Forelimb muscle (tissue), 1 donor: ENCODE data around the gene ADSS1. TPM values are rescaled to one million over a fixed set of nuclear protein-coding genes. Genes with fewer than 3 reads are reported as not detected.

Experiments
- DNase-seq: peaks from one replicate; pipeline ENCODE4 v3.0.0-alpha.2; 2013; ENCODE audit warnings: low read depth
- polyA plus RNA-seq: library from polyadenylated mRNA; unstranded; fragments of 120-200 nt; gene quantifications from one replicate; pipeline ENCODE4 v1.2.1, GENCODE V29; 2013; ENCODE audit not compliant: insufficient read length

The ADSS1 gene
- polyA plus RNA-seq, 1 donor: 82.3 TPM

DNA sequence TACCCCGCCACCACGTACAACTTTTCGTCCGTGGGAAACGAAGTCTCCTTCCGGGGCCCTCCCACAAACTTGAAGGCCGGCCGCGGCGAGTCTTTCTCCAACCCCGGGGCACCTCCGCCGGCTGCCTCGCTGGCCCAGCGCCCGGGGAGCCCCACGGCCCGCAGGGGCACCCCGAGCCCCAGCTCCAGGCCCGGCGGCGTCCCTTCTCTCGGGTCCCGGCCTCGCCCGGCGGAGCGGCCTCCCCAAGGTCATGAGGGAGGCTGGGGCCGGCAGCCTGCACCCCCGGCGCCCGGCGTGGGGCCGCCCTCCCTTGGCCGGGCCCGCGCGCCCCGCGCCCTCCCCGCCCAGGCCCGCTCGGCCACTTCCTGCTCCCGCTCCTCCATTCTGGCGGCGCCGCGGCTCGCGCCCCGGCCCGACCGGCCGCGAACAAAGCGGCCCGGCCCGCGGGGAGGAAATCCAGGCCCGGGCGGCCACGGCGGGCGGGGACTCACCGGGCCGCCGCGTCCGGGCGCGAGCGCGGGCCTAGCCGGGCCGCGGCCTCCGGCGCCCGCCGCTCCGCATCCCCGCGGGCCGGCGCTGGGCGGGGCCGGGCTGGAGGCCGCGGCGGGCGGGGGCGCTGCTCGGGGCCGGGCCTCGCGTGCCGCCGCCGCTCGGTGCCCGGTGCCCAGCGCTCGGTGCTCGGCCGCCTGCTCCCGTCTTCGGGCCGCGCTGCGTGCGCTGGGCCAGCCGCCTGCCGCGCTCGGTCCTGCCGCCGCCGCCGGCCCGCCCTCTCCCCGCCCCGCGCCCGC lies 71.2 kb downstream of the ADSS1 start, which contains the start of gene AKT1:
Gene AKT1, minus strand, starts transcription at position 756 of the 788 bp plus-strand sequence. CDS start 3,105 bp downstream, outside the sequence.
- no peak for DNase-seq

- DNase-seq: no peak
Measured at GRCh38 chr14:104795781-104796686, 72.0 kb downstream of the ADSS1 start.

DNA sequence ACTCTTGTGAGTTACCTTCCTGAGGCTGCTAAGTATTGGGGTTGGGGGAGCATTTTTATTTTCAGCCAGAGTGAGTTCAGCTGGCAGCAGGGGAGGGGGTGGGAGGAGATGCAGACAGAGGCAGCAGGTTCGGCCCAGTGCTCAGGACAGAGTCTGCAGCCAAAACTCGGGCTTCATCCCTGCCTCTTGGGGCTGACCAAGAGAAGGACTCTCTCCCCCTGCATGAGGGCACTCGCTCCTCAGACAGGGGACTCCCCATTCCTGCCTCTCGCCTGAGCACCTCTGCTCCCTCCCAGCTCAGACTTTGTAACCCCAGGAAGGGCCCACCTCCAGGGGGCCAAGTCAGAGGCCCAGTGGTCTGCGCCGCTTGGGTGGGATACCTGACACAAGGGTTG lies 72.7 kb downstream of the ADSS1 start:
- no peak for DNase-seq

Other genes with a start within 250 kb of the ADSS1 start
- 9.4 TPM for gene C14orf180, start 144.5 kb upstream of the ADSS1 start, polyA plus RNA-seq
- gene TMEM179, start 119.5 kb upstream of the ADSS1 start, polyA plus RNA-seq: 1.1 TPM
- gene INF2, start 34.6 kb upstream of the ADSS1 start, polyA plus RNA-seq: 54.4 TPM
- gene SIVA1, start 28.9 kb downstream of the ADSS1 start, polyA plus RNA-seq: 71.9 TPM
- 207 TPM for gene AKT1, start 71.5 kb downstream of the ADSS1 start, polyA plus RNA-seq
- 8.7 TPM for gene ZBTB42, start 76.9 kb downstream of the ADSS1 start, polyA plus RNA-seq
- gene CEP170B, start 141.0 kb downstream of the ADSS1 start, polyA plus RNA-seq: 2.3 TPM
- gene PLD4, start 200.7 kb downstream of the ADSS1 start, polyA plus RNA-seq: 5.7 TPM